Stimulated activated naive CD4-positive, alpha-beta T cell (primary cell): ENCODE data around the gene USH2A.

ENCODE experiments used
- DNase-seq, 6 experiments: peaks; one replicate each; lab custom pipeline; 2025; lab: John Stamatoyannopoulos, UW

The USH2A gene

GRCh38 chr1:216124192-216124781, 299.0 kb downstream of the USH2A start:
- DNase-seq: no peak

DNA sequence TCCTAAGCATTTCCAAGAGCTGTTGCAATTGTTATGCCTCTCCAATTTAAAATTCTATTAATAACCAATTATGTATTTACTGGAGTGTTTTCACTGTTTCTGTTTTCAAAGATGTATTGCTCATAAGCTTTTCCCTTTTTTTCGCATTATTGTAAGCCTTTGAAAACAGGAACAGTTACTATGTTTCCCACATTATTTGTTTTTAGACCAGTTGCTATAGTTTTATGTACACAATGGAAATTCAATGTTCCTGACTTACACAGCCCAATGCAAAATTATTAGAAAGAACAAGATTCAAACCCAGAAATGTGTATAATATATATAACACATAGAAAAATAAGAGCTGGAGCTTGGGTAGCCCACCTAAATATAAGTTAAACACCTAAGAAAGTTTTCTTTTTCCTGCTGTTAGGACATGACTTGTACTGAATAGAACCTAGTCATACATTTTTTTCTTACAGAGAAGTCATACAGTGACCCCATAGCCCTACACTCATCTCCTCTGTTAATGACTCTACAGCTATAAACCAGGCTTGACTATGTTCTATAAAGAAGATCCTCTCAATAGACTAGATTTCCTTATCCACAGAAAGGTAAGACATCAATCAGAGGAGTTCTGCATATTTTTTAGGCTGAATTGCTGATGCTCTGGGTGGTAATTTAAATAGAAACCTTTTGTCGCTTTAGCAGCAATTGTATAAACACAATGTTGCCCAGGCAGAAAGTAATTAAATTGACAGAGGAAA, 299.6 kb downstream of the USH2A start:
- DNase-seq: no peak

- DNase-seq: no peak
These were observed 303.6 kb downstream of the USH2A start for GRCh38 chr1:216119600-216119999.

GRCh38 chr1:216114180-216114579, 309.1 kb downstream of the USH2A start:
- DNase-seq: no peak

- DNase-seq: no peak
These were observed 310.1 kb downstream of the USH2A start for GRCh38 chr1:216113181-216113580.

DNA sequence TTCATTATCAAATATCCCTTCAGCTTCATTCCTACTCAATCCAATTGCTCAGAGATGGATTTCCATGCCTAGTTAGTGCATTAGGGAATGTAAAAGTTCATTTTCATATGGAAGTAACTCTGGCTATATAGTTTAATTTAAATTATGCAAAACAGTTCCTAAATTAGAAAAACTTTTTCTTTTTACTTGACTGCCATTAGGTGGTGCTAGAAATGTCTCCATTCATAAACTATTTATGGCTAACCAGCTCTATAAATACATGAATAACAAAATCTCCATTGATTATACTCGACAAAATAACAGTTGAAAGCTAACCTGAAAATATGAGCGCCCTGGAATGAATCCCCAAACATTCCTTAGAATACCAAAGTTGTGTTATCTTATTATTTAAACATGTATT, 311.4 kb downstream of the USH2A start:
- DNase-seq: no peak

- no peak for DNase-seq
These were observed 327.8 kb downstream of the USH2A start for GRCh38 chr1:216095400-216095799.

GRCh38 chr1:216090556-216090955, 332.7 kb downstream of the USH2A start:
- DNase-seq: no peak

DNA sequence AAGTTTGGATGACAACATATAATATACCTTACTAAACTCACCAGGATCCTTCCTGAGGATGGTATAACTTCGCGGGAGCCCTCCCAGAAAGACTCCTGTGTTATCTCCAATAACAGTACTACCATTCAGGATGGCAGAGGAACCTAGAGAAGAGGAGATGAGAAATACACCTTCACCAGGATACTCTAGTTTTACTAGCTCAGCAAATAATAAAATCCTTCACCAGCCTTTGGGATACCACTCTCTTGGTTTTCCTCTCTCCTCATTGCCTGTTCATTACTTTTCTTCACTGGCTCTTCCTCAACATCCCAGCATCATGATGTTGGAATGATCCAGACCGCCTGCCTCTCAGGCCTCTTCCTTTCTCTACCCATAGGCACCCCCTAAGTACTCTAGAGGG, 336.6 kb downstream of the USH2A start:
- DNase-seq: no peak

DNA sequence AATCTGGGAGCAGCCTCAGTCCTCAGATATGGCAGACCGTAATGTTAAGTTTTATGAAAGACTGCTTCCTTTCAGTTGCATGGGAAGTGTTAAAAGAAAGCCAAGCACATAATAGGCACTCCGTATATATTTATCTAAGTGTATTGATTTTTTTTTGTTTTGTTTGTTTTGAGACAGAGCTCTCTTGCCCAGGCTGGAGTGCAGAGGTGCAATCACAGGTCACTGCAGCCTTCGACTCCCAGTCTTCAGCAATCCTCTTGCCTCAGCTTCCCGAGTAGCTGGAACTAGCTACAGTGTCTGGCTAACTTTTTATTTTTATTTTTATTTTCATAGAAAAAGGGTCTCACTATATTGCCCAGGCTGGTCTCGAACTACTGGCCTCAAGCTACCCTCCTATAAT, 341.8 kb downstream of the USH2A start:
- no peak for DNase-seq

DNA sequence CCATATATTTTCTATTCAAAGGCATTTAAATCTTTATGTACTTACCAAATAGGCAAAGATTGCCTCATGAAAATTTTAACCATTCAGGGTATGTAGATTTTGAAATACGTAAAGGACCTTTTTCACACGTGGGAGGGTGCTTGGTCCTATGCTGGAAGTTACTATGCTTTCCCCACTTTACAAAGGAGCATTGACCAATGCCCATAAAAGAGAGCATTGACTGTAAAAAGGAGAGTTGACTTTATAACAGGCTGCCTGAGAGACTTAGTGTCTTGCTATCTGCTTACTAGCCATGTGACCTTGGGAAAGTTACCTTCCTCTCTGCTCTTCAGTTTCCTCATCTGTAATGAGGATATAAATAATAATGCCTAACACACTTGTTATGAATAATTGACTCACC, 346.5 kb downstream of the USH2A start:
- no peak for DNase-seq

DNA sequence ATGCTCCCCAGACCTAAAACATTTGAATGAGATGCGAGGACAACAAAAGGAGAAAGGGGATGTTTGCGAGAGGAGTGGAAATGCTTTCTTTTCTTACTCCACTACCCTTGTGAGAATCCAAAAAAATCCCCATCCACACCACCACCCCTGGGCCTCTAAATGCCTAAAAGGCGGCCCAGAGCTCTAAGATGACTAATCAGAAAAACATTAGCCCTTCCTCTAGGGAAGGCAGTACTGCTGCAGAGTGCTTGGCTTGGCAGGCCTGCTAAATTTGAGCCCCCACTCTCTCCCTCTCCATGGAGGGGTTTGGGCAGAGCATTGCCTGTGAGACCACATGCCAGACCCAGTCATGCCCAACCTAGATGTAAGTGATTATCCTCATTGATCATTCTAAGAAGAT, 347.9 kb downstream of the USH2A start:
- DNase-seq: no peak

DNA sequence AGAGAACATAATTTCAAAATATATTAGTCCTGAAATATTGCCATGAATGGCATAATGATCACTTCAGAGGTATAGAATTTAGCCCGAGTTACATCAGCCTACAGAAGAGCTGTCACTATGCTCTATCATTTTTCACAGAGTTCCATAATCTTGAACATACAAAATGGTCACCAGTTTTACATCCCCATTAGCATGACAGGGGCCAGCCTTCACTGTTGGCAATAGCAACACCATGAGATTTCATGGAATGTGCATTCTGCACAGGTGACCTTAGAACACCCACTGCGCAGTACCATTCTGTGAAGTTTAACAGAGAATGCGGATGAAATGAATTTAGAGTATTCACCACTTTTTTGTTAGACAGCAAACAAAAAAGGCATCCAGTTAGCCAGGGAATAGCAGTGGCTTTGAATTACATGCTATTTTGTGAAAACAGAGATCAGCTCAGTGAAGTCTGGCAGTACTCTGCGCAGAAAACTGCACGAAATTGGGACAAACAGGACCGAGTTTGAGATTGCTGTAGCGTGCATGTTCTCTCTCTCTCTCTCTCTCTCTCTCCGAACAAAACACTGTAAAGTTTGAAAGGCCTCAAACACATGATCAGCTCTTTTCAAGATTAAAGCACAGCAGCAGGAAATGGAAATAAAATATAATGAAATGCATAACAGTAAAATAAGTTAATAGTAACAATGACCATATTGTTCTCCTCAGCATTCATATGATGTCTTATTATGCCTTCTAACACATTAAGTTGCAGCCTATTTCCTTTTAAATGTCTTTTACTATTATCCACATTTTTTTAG, 349.3 kb downstream of the USH2A start:
- no peak for DNase-seq

- no peak for DNase-seq
These were observed 352.0 kb downstream of the USH2A start for GRCh38 chr1:216071262-216071661.

- no peak for DNase-seq
These were observed 358.6 kb downstream of the USH2A start for GRCh38 chr1:216064643-216065042.

DNA sequence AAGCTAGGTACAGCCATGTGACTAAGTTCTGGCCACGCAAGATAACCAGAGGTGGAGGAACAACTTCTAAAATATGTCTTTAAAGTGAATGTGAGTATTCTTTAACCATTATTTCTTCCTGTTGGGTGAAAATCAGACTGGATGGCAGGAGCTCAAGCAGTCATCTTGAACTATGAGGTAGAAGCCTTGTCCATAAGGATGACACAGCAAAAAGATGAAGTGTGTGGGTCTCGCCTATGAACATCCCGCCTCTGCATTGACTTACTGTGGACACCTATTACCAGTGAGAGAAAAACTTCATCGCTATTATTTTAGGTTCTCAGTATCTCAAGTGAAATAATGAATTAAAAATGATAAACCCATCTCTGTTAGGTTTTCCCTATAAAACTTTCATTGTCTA, 365.3 kb downstream of the USH2A start:
- no peak for DNase-seq

- DNase-seq: no peak
These were observed 366.2 kb downstream of the USH2A start for GRCh38 chr1:216057063-216057462.

DNA sequence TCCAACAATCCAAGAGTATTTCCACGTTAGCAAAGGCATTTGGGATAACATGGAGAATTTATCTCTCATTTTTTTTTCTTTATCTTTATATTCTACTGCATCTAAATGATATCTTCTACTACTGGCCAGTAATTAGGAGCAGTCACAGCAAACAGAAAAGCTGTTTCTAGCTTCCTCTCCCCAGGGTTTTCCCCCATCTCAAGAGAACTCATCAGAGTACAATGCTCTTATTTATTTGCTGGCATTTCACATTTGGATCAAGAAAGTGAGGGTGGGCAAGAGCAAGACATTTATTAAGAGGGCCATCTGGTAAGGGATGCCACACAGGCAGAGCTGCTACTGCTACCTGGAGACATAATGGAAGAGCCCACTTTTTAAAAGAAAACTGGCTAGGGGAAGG, 368.2 kb downstream of the USH2A start:
- DNase-seq: no peak

GRCh38 chr1:216054600-216054999, 368.6 kb downstream of the USH2A start:
- DNase-seq: no peak

- no peak for DNase-seq
These were observed 372.2 kb downstream of the USH2A start for GRCh38 chr1:216051071-216051470.

DNA sequence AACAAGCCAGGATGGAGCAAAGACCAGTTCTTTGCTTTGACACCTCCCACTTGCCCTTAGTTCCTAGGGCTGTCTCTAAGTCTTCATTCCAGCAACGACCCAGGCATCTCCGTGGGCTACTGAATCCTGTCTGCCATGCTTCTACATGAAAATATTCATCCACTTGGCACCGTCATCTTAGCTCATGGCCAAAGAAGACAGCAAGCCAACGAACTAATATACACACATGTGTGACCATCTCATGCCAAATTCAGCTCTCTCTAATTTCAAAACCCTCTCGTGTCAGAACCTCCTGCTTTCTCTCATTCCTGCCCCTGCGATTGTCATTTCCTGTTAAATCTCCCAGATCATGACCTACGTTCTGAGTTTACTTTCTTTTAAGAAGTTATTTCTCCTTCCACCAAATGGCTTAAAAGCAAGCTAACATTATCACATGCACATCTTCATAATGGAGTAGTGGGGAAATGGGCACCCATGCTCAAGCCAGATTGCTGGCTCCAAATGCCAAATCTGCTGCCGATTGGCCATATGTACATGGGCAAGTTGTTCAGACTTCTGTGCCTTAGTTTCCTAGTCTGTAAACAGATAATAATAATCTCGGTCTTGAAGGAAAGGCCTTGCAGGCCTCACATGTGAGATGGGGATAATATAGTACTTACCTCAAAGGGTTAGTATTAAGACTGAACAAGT, 373.4 kb downstream of the USH2A start:
- DNase-seq: no peak

- no peak for DNase-seq
These were observed 375.3 kb downstream of the USH2A start for GRCh38 chr1:216047811-216048572.
